ENCODE measurements around the gene PLD4.

PLD4 gene

GRCh38 chr14:104935026-104935650, 10.5 kb downstream of the PLD4 start:
- no peaks in the 10 kb centered on the region for H3K27me3 ChIP-seq (ENCODE audit: control insufficient read depth in 1 of 2, insufficient read depth in 2 of 2, low read length in 2 of 2)
- H3K36me3 ChIP-seq (ENCODE audit: insufficient read depth, low read length) = peaks cover 33% of the 10 kb centered on the region
- no peaks in the 10 kb centered on the region for H3K9me3 ChIP-seq (ENCODE audit: low read length)
- H3K9ac ChIP-seq (ENCODE audit: low read length) = no peak overlapping the region
- H3K4me3 ChIP-seq (ENCODE audit: low read depth in 1 of 2, low read length in 2 of 2) = no peak overlapping the region
- H3K4me1 ChIP-seq (ENCODE audit: insufficient read depth, low read length) = peaks cover 6% of the 10 kb centered on the region
- no peak overlapping the region for H3K27ac ChIP-seq (ENCODE audit: low read depth, low read length)

DNA sequence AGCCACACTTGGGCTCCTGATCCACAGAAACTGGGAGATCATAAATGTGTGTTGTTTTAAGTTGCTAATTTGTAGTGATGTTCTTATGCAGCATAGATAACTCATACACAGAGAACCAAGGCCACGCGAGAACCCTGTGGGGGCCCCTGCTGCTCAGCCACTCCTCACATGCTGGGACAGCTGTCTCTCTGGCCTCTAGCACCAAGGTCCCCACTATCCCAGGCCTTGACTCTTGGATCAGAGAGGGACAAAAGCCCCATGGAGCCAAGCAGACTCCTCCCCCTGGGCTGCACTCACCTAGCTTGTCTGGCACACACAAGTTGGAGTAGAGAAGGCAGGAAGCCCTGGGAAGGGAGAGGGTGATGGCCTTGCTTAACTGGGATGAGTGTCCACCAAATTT, 11.3 kb downstream of the PLD4 start:
- Histone ChIP-seq H3K4me1 (ENCODE audit: insufficient read depth, low read length) (peaks cover 6% of the 10 kb centered on the region), H3K36me3 (ENCODE audit: insufficient read depth, low read length) (peaks cover 41% of the 10 kb centered on the region), H3K27ac (ENCODE audit: low read depth, low read length) (no peak overlapping the region), H3K27me3 (ENCODE audit: control insufficient read depth in 1 of 2, insufficient read depth in 2 of 2, low read length in 2 of 2) (no peaks in the 10 kb centered on the region), H3K9me3 (ENCODE audit: low read length) (no peaks in the 10 kb centered on the region), H3K4me3 (ENCODE audit: low read depth in 1 of 2, low read length in 2 of 2) (no peak overlapping the region), H3K9ac (ENCODE audit: low read length) (no peak overlapping the region)

- no peak overlapping the region for H3K9ac ChIP-seq (ENCODE audit: low read length)
- H3K27ac ChIP-seq (ENCODE audit: low read depth, low read length) = no peak overlapping the region
- peaks cover 6% of the 10 kb centered on the region for H3K4me1 ChIP-seq (ENCODE audit: insufficient read depth, low read length)
- H3K9me3 ChIP-seq (ENCODE audit: low read length) = no peaks in the 10 kb centered on the region
- no peak overlapping the region for H3K4me3 ChIP-seq (ENCODE audit: low read depth in 1 of 2, low read length in 2 of 2)
- H3K36me3 ChIP-seq (ENCODE audit: insufficient read depth, low read length) = peaks cover 47% of the 10 kb centered on the region
- no peaks in the 10 kb centered on the region for H3K27me3 ChIP-seq (ENCODE audit: control insufficient read depth in 1 of 2, insufficient read depth in 2 of 2, low read length in 2 of 2)
Observed at GRCh38 chr14:104936361-104937155, 11.9 kb downstream of the PLD4 start.

DNA sequence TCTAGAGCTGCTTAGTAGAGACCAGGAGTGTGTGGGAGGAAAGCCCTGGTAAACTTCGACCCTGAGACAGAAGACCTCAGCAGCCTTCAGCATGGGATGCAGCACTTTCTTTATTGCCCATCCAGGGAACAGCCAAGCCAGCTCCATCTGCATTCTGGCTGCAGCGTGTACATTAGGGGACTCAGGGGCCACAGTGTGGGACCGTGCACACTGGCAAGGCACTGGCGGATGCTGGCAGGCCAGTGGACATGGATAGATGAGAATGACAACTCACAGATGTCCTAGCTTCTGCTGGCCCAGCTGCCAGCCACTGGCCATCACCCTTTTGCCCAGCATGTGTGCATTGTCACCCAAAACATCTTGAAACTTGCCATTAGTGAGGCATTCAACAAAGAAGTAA, 12.5 kb downstream of the PLD4 start:
- Histone ChIP-seq H3K27me3 (ENCODE audit: control insufficient read depth in 1 of 2, insufficient read depth in 2 of 2, low read length in 2 of 2) (no peaks in the 10 kb centered on the region), H3K27ac (ENCODE audit: low read depth, low read length) (no peak overlapping the region), H3K4me1 (ENCODE audit: insufficient read depth, low read length) (peaks cover 6% of the 10 kb centered on the region), H3K9me3 (ENCODE audit: low read length) (no peaks in the 10 kb centered on the region), H3K36me3 (ENCODE audit: insufficient read depth, low read length) (peaks cover 52% of the 10 kb centered on the region), H3K9ac (ENCODE audit: low read length) (no peak overlapping the region), H3K4me3 (ENCODE audit: low read depth in 1 of 2, low read length in 2 of 2) (no peak overlapping the region)

DNA sequence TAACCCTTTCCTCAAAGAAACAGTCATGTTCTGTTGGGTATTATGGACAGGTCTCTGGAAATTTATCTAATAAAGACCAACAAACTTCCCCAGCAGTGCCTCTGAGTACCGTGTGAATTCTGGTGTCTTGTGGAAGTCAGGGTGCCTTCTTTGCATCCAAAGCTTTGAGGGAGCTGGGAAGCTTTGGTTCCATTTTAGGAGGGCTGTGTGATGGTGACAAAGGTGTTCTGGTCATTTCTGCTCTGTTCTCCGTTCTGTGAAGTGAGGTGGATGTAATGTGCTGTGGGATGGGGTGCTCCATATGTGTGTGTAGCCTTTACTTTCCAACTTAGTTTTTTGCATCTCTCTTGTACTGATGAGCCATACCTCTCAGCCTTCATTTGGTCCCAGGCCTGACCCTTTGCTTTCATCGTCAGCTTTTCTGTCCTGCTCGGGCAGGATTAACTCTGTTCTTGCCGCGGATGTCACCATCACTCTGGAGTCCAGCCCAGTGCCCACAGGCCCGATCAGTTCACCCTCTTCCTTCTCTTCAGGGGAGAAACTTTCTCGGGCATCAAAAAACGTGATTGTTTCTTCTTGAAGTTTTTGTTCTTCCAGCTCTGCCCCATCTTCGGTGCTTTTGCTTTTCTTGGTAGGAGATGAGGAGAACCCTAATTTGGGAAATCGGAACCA, 13.2 kb downstream of the PLD4 start:
- H3K27me3 ChIP-seq (ENCODE audit: control insufficient read depth in 1 of 2, insufficient read depth in 2 of 2, low read length in 2 of 2) = no peaks in the 10 kb centered on the region
- no peak overlapping the region for H3K27ac ChIP-seq (ENCODE audit: low read depth, low read length)
- H3K9ac ChIP-seq (ENCODE audit: low read length) = no peak overlapping the region
- no peaks in the 10 kb centered on the region for H3K9me3 ChIP-seq (ENCODE audit: low read length)
- peaks cover 52% of the 10 kb centered on the region for H3K36me3 ChIP-seq (ENCODE audit: insufficient read depth, low read length)
- H3K4me3 ChIP-seq (ENCODE audit: low read depth in 1 of 2, low read length in 2 of 2) = no peak overlapping the region
- peaks cover 6% of the 10 kb centered on the region for H3K4me1 ChIP-seq (ENCODE audit: insufficient read depth, low read length)

- peaks cover 52% of the 10 kb centered on the region for H3K36me3 ChIP-seq (ENCODE audit: insufficient read depth, low read length)
- no peaks in the 10 kb centered on the region for H3K9me3 ChIP-seq (ENCODE audit: low read length)
- H3K27ac ChIP-seq (ENCODE audit: low read depth, low read length) = no peak overlapping the region
- H3K4me1 ChIP-seq (ENCODE audit: insufficient read depth, low read length) = peaks cover 6% of the 10 kb centered on the region
- no peaks in the 10 kb centered on the region for H3K27me3 ChIP-seq (ENCODE audit: control insufficient read depth in 1 of 2, insufficient read depth in 2 of 2, low read length in 2 of 2)
- no peak overlapping the region for H3K9ac ChIP-seq (ENCODE audit: low read length)
- no peak overlapping the region for H3K4me3 ChIP-seq (ENCODE audit: low read depth in 1 of 2, low read length in 2 of 2)
Observed at GRCh38 chr14:104938436-104938835, 13.8 kb downstream of the PLD4 start.

DNA sequence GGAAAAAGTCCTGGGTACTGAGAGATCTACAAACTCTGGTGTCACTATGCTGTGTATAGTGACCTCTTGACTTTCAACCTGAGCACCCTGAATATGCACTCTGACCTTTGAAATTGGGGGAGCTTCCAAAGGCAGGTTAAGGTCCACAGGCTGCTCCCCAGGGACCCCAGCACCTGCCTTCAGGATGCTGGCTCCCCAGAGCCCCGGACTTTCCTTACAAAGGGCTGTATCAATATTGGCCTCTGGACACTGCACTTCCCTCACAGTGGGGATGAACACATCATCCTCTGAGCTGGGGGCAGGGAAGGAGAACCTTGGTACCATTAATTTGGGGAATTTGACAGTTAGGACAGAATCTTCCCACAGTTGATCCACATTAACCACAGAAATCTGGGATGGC, 14.3 kb downstream of the PLD4 start:
- Histone ChIP-seq H3K27me3 (ENCODE audit: control insufficient read depth in 1 of 2, insufficient read depth in 2 of 2, low read length in 2 of 2) (no peaks in the 10 kb centered on the region), H3K36me3 (ENCODE audit: insufficient read depth, low read length) (peaks cover 52% of the 10 kb centered on the region), H3K27ac (ENCODE audit: low read depth, low read length) (no peak overlapping the region), H3K9ac (ENCODE audit: low read length) (no peak overlapping the region), H3K9me3 (ENCODE audit: low read length) (no peaks in the 10 kb centered on the region), H3K4me1 (ENCODE audit: insufficient read depth, low read length) (peaks cover 6% of the 10 kb centered on the region), H3K4me3 (ENCODE audit: low read depth in 1 of 2, low read length in 2 of 2) (no peak overlapping the region)

DNA sequence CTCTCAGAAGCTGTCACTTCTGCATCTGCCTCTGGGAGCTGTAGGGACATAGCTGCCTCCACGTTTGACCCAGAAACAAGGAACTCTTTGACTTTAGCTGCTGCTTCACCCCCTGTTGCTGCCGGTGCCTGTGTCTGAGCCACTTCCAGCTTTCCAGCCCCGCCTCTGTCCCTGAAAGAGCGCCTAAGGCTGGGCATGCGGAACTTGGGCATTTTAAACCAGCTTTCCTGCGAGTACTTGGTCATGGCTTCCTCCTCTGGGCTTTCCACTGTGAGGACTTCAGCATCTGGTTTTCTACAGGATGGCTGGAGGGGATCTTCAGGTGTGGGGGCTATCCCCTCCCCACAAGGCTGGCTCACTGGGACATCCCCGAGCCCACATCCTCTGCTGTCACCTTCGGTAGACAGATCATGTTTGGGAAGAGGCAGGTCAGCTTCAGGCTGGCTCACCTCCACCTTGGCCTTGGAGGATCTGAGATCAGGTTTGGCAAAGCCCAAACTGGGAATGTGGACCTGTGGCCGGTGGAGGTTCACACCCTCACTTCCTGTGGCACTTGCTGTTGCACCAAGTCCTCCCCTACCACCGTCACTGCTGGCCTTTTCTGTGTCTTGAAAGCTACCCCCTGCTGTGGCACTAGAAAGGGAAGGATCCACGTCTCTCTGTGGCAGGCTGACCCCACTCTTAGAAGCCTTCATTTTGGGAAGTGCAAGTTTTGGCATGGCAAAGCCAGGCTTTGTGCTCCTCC, 15.2 kb downstream of the PLD4 start:
- no peaks in the 10 kb centered on the region for H3K27me3 ChIP-seq (ENCODE audit: control insufficient read depth in 1 of 2, insufficient read depth in 2 of 2, low read length in 2 of 2)
- peaks cover 52% of the 10 kb centered on the region for H3K36me3 ChIP-seq (ENCODE audit: insufficient read depth, low read length)
- H3K9ac ChIP-seq (ENCODE audit: low read length) = no peak overlapping the region
- no peak overlapping the region for H3K4me3 ChIP-seq (ENCODE audit: low read depth in 1 of 2, low read length in 2 of 2)
- H3K9me3 ChIP-seq (ENCODE audit: low read length) = no peaks in the 10 kb centered on the region
- no peak overlapping the region for H3K27ac ChIP-seq (ENCODE audit: low read depth, low read length)
- no peaks in the 10 kb centered on the region for H3K4me1 ChIP-seq (ENCODE audit: insufficient read depth, low read length)

DNA sequence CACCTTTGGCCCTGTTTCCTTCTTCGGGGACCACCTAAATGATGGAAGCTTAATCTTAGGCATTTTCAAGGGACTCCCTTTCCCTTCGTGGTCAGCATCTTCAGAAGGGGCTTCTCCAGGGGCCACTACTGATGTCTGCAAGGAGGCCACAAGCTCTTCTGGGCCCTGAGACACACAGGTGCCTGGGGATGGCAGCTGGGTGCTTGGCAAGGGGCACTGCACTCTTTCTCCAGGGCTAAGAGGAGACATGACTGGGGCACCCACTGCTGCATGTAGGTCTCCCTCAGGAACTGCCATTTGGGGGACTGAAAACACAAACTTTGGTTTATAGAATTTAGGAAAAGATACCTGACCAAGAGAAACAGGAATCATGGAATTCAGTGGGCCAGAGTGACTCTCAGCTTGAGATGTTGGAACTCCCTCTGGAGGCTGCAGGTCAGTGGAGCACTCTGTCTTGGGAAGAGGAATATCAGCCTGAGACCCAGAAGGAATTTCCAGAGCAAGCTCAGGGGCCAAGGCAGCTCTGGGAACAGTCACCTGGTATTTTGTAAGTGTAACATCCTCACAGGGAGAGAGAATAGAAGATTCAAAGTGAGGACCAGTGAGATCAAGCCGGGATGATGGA, 16.0 kb downstream of the PLD4 start:
- H3K4me3 ChIP-seq (ENCODE audit: low read depth in 1 of 2, low read length in 2 of 2) = no peak overlapping the region
- H3K9me3 ChIP-seq (ENCODE audit: low read length) = no peaks in the 10 kb centered on the region
- H3K27me3 ChIP-seq (ENCODE audit: control insufficient read depth in 1 of 2, insufficient read depth in 2 of 2, low read length in 2 of 2) = no peaks in the 10 kb centered on the region
- H3K27ac ChIP-seq (ENCODE audit: low read depth, low read length) = no peak overlapping the region
- no peaks in the 10 kb centered on the region for H3K4me1 ChIP-seq (ENCODE audit: insufficient read depth, low read length)
- no peak overlapping the region for H3K9ac ChIP-seq (ENCODE audit: low read length)
- H3K36me3 ChIP-seq (ENCODE audit: insufficient read depth, low read length) = peaks cover 52% of the 10 kb centered on the region

DNA sequence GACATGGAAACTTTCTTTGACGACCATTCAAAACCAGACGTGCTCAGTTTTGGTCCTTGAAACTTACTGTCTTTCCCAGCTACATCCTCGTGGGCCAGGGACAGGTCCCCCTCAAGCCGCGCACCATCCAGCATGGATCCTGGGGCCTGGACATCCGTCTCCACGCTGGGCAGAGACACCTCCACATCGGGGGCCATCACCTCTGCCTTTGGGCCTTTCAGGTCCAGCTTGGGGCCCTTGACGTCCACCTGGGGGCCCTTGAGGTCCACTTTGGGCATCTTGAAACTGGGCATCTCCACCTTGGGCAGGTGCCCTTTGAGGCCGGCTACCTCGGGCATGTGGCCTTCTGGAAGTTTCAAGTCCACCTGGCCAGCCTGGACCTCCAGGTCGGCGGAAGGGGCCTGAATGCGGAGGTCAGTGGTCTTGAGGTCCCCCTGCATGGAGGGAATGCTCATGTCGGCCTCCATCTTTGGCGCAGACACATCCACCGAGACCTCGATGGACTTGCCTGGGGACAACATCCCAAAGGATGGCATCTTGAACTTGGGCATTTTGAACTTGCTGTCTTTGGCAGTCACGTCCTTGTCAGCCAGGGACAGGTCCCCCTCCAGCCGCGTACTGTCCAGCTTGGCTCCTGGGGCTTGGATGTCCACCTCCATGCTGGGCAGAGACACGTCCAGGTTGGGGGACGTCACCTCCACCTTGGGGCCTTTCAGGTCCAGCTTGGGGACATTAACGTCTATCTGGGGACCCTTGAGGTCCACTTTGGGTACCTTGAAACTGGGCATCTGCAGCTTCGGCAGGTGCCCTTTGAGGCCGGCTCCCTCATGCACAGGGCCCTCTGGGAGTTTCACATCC, 17.1 kb downstream of the PLD4 start:
- Histone ChIP-seq H3K4me1 (ENCODE audit: insufficient read depth, low read length) (no peaks in the 10 kb centered on the region), H3K27ac (ENCODE audit: low read depth, low read length) (no peak overlapping the region), H3K9ac (ENCODE audit: low read length) (no peak overlapping the region), H3K4me3 (ENCODE audit: low read depth in 1 of 2, low read length in 2 of 2) (no peak overlapping the region), H3K36me3 (ENCODE audit: insufficient read depth, low read length) (peaks cover 52% of the 10 kb centered on the region), H3K27me3 (ENCODE audit: control insufficient read depth in 1 of 2, insufficient read depth in 2 of 2, low read length in 2 of 2) (no peaks in the 10 kb centered on the region), H3K9me3 (ENCODE audit: low read length) (no peaks in the 10 kb centered on the region)
